A549 (cell line): ENCODE measurements around the gene BTBD2. TPM values are rescaled to one million over a fixed set of nuclear protein-coding genes. Genes with fewer than 3 reads are reported as not detected.

Source experiments
- ATAC-seq, 2 experiments: fragments of 200-7000 bp in 1 of 2; fragments of >200 bp in 1 of 2; cut with Nextera tagmentation in 1 of 2; cut with Tn5 transposase in 1 of 2; 3 replicates each; pipeline versions ENCODE4 v1.8.0 to v1.9.1; 2018 to 2020; ENCODE audit warnings: mild to moderate bottlenecking in 1 of 2, moderate library complexity in 1 of 2
- CTCF ChIA-PET: fragments of 300-600 bp; sonication (Branson Sonifier 250); formaldehyde crosslinking; extraction: SDS; loops from one replicate; lab custom pipeline; 2021; ENCODE audit warnings: antibody characterized with exemption, inconsistent platforms; lab: Yijun Ruan, JAX
- POLR2A ChIA-PET: fragments of 350-600 bp; formaldehyde crosslinking; extraction: SDS; loops from one replicate; lab custom pipeline; 2021; ENCODE audit warnings: antibody characterized with exemption, inconsistent platforms; lab: Yijun Ruan, JAX
- DNase-seq, 2 experiments: peaks; one replicate each; pipeline versions ENCODE4 v3.0.0 to v3.0.0-alpha.2; 2011 to 2016; ENCODE audit warnings: low read depth in 1 of 2, low spot score in 1 of 2
- FAIRE-seq: peaks from 2 replicates; lab custom pipeline; 2011; peaks lifted over from hg19 to GRCh38; lab: Jason Lieb, UNC
- H3K27ac ChIP-seq, 2 experiments: fragments of >200 bp; sonication (Bioruptor Twin); formaldehyde crosslinking; 3 replicates each; pipeline ENCODE4 v1.5.1; 2016 to 2017
- H3K4me1 ChIP-seq: fragments of >200 bp; sonication (Bioruptor Twin); formaldehyde crosslinking; 3 replicates; pipeline ENCODE4 v1.6.1; 2016
- H3K4me2 ChIP-seq: fragments of >200 bp; sonication (Bioruptor Twin); formaldehyde crosslinking; 3 replicates; pipeline ENCODE4 v1.6.1; 2016
- H3K4me3 ChIP-seq: fragments of >200 bp; sonication (Bioruptor Twin); formaldehyde crosslinking; 3 replicates; pipeline ENCODE4 v1.5.1; 2016
- H3K9me3 ChIP-seq: fragments of >200 bp; sonication (Bioruptor Twin); formaldehyde crosslinking; 3 replicates; pipeline ENCODE4 v1.6.1; 2016
- BCL3 ChIP-seq: fragments of >200 bp; sonication (Bioruptor Twin); formaldehyde crosslinking; IDR thresholded peaks from 3 replicates; pipeline ENCODE4 v1.6.1; 2016
- CHD2 ChIP-seq: fragments of 150-350 bp; IDR thresholded peaks from 2 replicates; pipeline ENCODE4 v1.6.1; 2014; ENCODE audit warnings: low read length; ENCODE audit not compliant: partially characterized antibody
- CHD4 ChIP-seq: fragments of 200-600 bp; sonication (generic); IDR thresholded peaks from 2 replicates; pipeline ENCODE4 v1.6.1; 2016; ENCODE audit warnings: antibody characterized with exemption, mild to moderate bottlenecking, borderline replicate concordance
- E2F6 ChIP-seq: IDR thresholded peaks from 2 replicates; pipeline ENCODE4 v1.6.1; 2012; ENCODE audit warnings: low read depth, borderline replicate concordance
- EP300 ChIP-seq, 2 experiments: fragments of >200 bp; sonication (Bioruptor Twin); formaldehyde crosslinking; IDR thresholded peaks; 2 replicates in 1 of 2; 3 replicates in 1 of 2; pipeline ENCODE4 v1.6.1; 2016 to 2017
- FOSB ChIP-seq: fragments of 250-450 bp; sonication (Bioruptor Pico); IDR thresholded peaks from 2 replicates; pipeline ENCODE4 v1.5.0; 2020; ENCODE audit warnings: mild to moderate bottlenecking, moderate library complexity
- FOSL2 ChIP-seq, 2 experiments: fragments of 450-650 bp in 1 of 2; fragments of >200 bp in 1 of 2; sonication (Bioruptor Twin) in 1 of 2; formaldehyde crosslinking; IDR thresholded peaks; 2 replicates each; pipeline versions ENCODE4 v1.5.0 to v1.6.1; 2016 to 2020; ENCODE audit warnings: mild to moderate bottlenecking in 1 of 2, moderate library complexity in 1 of 2
- GATA3 ChIP-seq: IDR thresholded peaks from 2 replicates; pipeline ENCODE4 v1.6.1; 2012; ENCODE audit warnings: borderline replicate concordance
- HDAC2 ChIP-seq: fragments of 200-600 bp; sonication (generic); IDR thresholded peaks from 2 replicates; pipeline ENCODE4 v1.6.1; 2016
- HEYL ChIP-seq: fragments of 250-450 bp; sonication (Bioruptor Pico); IDR thresholded peaks from 2 replicates; pipeline ENCODE4 v1.8.0; 2021; ENCODE audit warnings: mild to moderate bottlenecking, moderate library complexity
- HMGXB4 ChIP-seq: fragments of 250-450 bp; sonication (Bioruptor Pico); IDR thresholded peaks from 2 replicates; pipeline ENCODE4 v1.5.0; 2021; ENCODE audit warnings: mild to moderate bottlenecking, moderate library complexity, borderline replicate concordance
- HOXB13 ChIP-seq: fragments of 250-450 bp; sonication (Bioruptor Pico); IDR thresholded peaks from 2 replicates; pipeline ENCODE4 v1.5.0; 2020; ENCODE audit warnings: low read depth, mild to moderate bottlenecking, moderate library complexity
- HOXB5 ChIP-seq: fragments of 250-450 bp; sonication (Bioruptor Pico); IDR thresholded peaks from 2 replicates; pipeline ENCODE4 v1.5.0; 2020; ENCODE audit warnings: mild to moderate bottlenecking, moderate library complexity
- MAZ ChIP-seq: fragments of 150-350 bp; IDR thresholded peaks from 2 replicates; pipeline ENCODE4 v1.6.1; 2014; ENCODE audit warnings: antibody characterized with exemption, low read depth, low read length, borderline replicate concordance
- MYC ChIP-seq: IDR thresholded peaks from 2 replicates; pipeline ENCODE4 v1.6.1; 2012; ENCODE audit warnings: mild to moderate bottlenecking, inconsistent platforms, low read length, improper control_type of control experiment, borderline replicate concordance
- NPAS2 ChIP-seq: fragments of 250-450 bp; sonication (Bioruptor Pico); IDR thresholded peaks from 2 replicates; pipeline ENCODE4 v1.8.0; 2022; ENCODE audit warnings: mild to moderate bottlenecking, moderate library complexity, borderline replicate concordance
- PHF8 ChIP-seq: fragments of 200-600 bp; sonication (generic); IDR thresholded peaks from 2 replicates; pipeline ENCODE4 v1.6.1; 2016; ENCODE audit warnings: low read depth, mild to moderate bottlenecking, antibody characterized with exemption, moderate library complexity, borderline replicate concordance
- POLR2A ChIP-seq: IDR thresholded peaks from 2 replicates; pipeline ENCODE4 v1.6.1; 2012; ENCODE audit warnings: mild to moderate bottlenecking, low read length
- RAD21 ChIP-seq, 2 experiments: fragments of >200 bp in 1 of 2; sonication (Bioruptor Twin) in 1 of 2; formaldehyde crosslinking in 1 of 2; IDR thresholded peaks in 1 of 2; conservative IDR thresholded peaks in 1 of 2; 2 replicates in 1 of 2; 3 replicates in 1 of 2; pipeline ENCODE4 v1.6.1; 2012 to 2018; ENCODE audit warnings: inconsistent platforms in 1 of 2
- RARB ChIP-seq: fragments of 250-450 bp; sonication (Bioruptor Pico); IDR thresholded peaks from 2 replicates; pipeline ENCODE4 v1.8.0; 2021; ENCODE audit warnings: mild to moderate bottlenecking, moderate library complexity
- RCOR1 ChIP-seq: fragments of 150-350 bp; IDR thresholded peaks from 2 replicates; pipeline ENCODE4 v1.6.1; 2014; ENCODE audit warnings: antibody characterized with exemption, low read length, low read depth
- SREBF2 ChIP-seq: fragments of 450-650 bp; IDR thresholded peaks from 2 replicates; pipeline ENCODE4 v1.6.1; 2014; ENCODE audit warnings: mild to moderate bottlenecking, moderate library complexity
- ZC3H11A ChIP-seq: fragments of 450-650 bp; IDR thresholded peaks from 2 replicates; pipeline ENCODE4 v1.6.1; 2014; ENCODE audit warnings: antibody characterized with exemption, mild to moderate bottlenecking
- ZNF302 ChIP-seq: fragments of 250-450 bp; sonication (Bioruptor Pico); IDR thresholded peaks from 2 replicates; pipeline ENCODE4 v1.9.0; 2021; ENCODE audit warnings: inconsistent platforms, mild to moderate bottlenecking, moderate library complexity
- WGBS: methylation state at CpG from one replicate; pipeline ENCODE4 v1.1.6; 2017; ENCODE audit errors: missing lambda C conversion rate; 5-methylcytosine and 5-hydroxymethylcytosine counted together
- polyA plus RNA-seq, 4 experiments: library from polyadenylated mRNA; depleted of rRNA in 3 of 4; stranded (reverse); fragments of >200 nt; fragmentation: RNase III in 1 of 4; extraction: RNeasy Plus Mini Kit Qiagen cat#74134 plus additional on column Dnase treatment in 1 of 4; gene quantifications; 2 replicates in 3 of 4; 3 replicates in 1 of 4; pipeline ENCODE4 v1.2.3, GENCODE V29; 2011 to 2017

Gene BTBD2
- polyA plus RNA-seq, 2 of the 4 experiments (the other 2 are of a cell fraction), result 16.3 to 29.6 TPM

GRCh38 chr19:1986357-1987162 lies 29.0 kb downstream of the BTBD2 start:
- Histone ChIP-seq H3K27ac (no peak overlapping the region), H3K4me1 (no peaks in the 10 kb centered on the region), H3K4me3 (no peak overlapping the region), H3K4me2 (no peak overlapping the region), H3K9me3 (no peaks in the 10 kb centered on the region)
- no peak for DNase-seq
- no peak for FAIRE-seq
- ATAC-seq, result peak in 1 of 2 experiments; percentile 24; a peak in 3 of 6 replicates
- WGBS, result 95% methylated on average over 32 of the region's 42 CpGs
- POLR2A ChIA-PET, result no interaction called here
- TF ChIP-seq PHF8 (no peak), ZC3H11A (no peak), GATA3 (no peak), NPAS2 (CRISPR knock-in tag) (no peak), HEYL (no peak), FOSB (CRISPR knock-in tag) (no peak), FOSL2 (IDR thresholded peaks at IDR 0.05) (no peak), FOSL2 (CRISPR knock-in tag; IDR thresholded peaks at IDR 0.05) (no peak), BCL3 (no peak), ZNF302 (no peak), CHD2 (no peak)
- TF ChIP-seq, all 56 proteins: peak for 0
- CTCF ChIA-PET, result interaction anchor here (0.6 kb wide), 1 partner anchor 41 kb away, joined by 3 read pairs; no protein-coding TSS in a partner anchor

- FAIRE-seq (no peak), DNase-seq (no peak), ATAC-seq (peak in 1 of 2 experiments; percentile 18; a peak in 3 of 6 replicates)
- Histone ChIP-seq H3K9me3 (no peaks in the 10 kb centered on the region), H3K27ac (no peak overlapping the region), H3K4me1 (no peaks in the 10 kb centered on the region), H3K4me2 (no peak overlapping the region), H3K4me3 (no peak overlapping the region)
- no peak for TF ChIP-seq EP300 (IDR thresholded peaks at IDR 0.05)
- TF ChIP-seq FOSL2 (IDR thresholded peaks at IDR 0.05), result no peak
- TF ChIP-seq FOSL2 (CRISPR knock-in tag; IDR thresholded peaks at IDR 0.05), result no peak
- TF ChIP-seq HOXB5 (CRISPR knock-in tag), result no peak
- TF ChIP-seq E2F6, result no peak
- no peak for TF ChIP-seq RCOR1
- no peak for TF ChIP-seq ZC3H11A
- no peak for TF ChIP-seq HOXB13 (CRISPR knock-in tag)
- no peak for TF ChIP-seq HDAC2
- TF ChIP-seq SREBF2, result no peak
- TF ChIP-seq CHD4, result no peak
- TF ChIP-seq MAZ, result no peak
- TF ChIP-seq POLR2A, result no peak
- no peak for TF ChIP-seq RARB
- no peak for TF ChIP-seq MYC
- no peak for TF ChIP-seq HMGXB4
- no peak for TF ChIP-seq BCL3
- no peak for TF ChIP-seq RAD21 (conservative IDR thresholded peaks at IDR 0.05 in 1 of 2, IDR thresholded peaks at IDR 0.05 in 1 of 2)
- ChIA-PET POLR2A (no interaction called here), CTCF (interaction anchor here (0.6 kb wide), 1 partner anchor 40 kb away, joined by 3 read pairs; no protein-coding TSS in a partner anchor)
- 90% methylated on average over 26 of the region's 44 CpGs for WGBS
These were observed 29.7 kb downstream of the BTBD2 start for GRCh38 chr19:1985588-1986356.
